Measurements from ENCODE around the gene SLCO3A1. TPM values are rescaled to one million over a fixed set of nuclear protein-coding genes. Genes with fewer than 3 reads are reported as not detected.

Gene SLCO3A1
- total and polyA plus RNA-seq, 12 donors, result 1.8 to 26.6 (median 17.2) TPM

- DNase-seq, result no peak
- intact Hi-C loops (cut with DNase I), result no loop called here
- no peak for TF ChIP-seq POLR2A (IDR thresholded peaks at IDR 0.05)
- no peak for TF ChIP-seq CTCF (IDR thresholded peaks at IDR 0.05)
- Histone ChIP-seq H3K36me3 (replicated peaks in 1 of 2) (no peaks in the 10 kb centered on the region), H3K27me3 (no peaks in the 10 kb centered on the region), H3K4me1 (replicated peaks in 1 of 2) (peaks cover 0 to 32% of the 10 kb centered on the region in 2 donors), H3K4me3 (no peak overlapping the region), H3K27ac (no peak overlapping the region), H3K9me3 (replicated peaks in 1 of 3) (no peaks in the 10 kb centered on the region)
- 80 to 85% (median 81%) methylated on average over 4 of the region's 4 CpGs for WGBS, 4 donors
These were observed 96.5 kb downstream of the SLCO3A1 start for GRCh38 chr15:91950054-91950453.

- Histone ChIP-seq H3K36me3 (replicated peaks in 1 of 2) (no peaks in the 10 kb centered on the region), H3K9me3 (replicated peaks in 1 of 3) (no peaks in the 10 kb centered on the region), H3K4me1 (replicated peaks in 1 of 2) (peaks cover 0 to 30% of the 10 kb centered on the region in 2 donors), H3K27ac (no peak overlapping the region), H3K27me3 (no peaks in the 10 kb centered on the region), H3K4me3 (no peak overlapping the region)
- intact Hi-C loops (cut with DNase I), result no loop called here
- no peak for DNase-seq
- no peak for TF ChIP-seq POLR2A (IDR thresholded peaks at IDR 0.05)
- TF ChIP-seq CTCF (IDR thresholded peaks at IDR 0.05), result no peak
- 80 to 89% (median 84%) methylated on average over 2 of the region's 2 CpGs for WGBS, 4 donors
These were observed 97.3 kb downstream of the SLCO3A1 start for GRCh38 chr15:91950631-91951329.

GRCh38 chr15:91952216-91952615, 98.7 kb downstream of the SLCO3A1 start:
- H3K36me3 ChIP-seq (replicated peaks in 1 of 2), result no peaks in the 10 kb centered on the region
- no peaks in the 10 kb centered on the region for H3K27me3 ChIP-seq
- H3K27ac ChIP-seq, result no peak overlapping the region
- no peak overlapping the region for H3K4me3 ChIP-seq
- no peak for DNase-seq
- no peaks in the 10 kb centered on the region for H3K9me3 ChIP-seq (replicated peaks in 1 of 3)
- TF ChIP-seq POLR2A (IDR thresholded peaks at IDR 0.05) (no peak), CTCF (IDR thresholded peaks at IDR 0.05) (no peak)
- intact Hi-C loops (cut with DNase I), result no loop called here
- H3K4me1 ChIP-seq (replicated peaks in 1 of 2), result peaks cover 0 to 24% of the 10 kb centered on the region in 2 donors
- 91 to 100% (median 94%) methylated on average over 1 of the region's 1 CpG for WGBS, 4 donors

GRCh38 chr15:91953432-91953831, 99.9 kb downstream of the SLCO3A1 start:
- intact Hi-C loops (cut with DNase I), result no loop called here
- 84 to 96% (median 92%) methylated on average over 7 of the region's 7 CpGs for WGBS, 4 donors
- no peaks in the 10 kb centered on the region for H3K36me3 ChIP-seq (replicated peaks in 1 of 2)
- no peak for DNase-seq
- H3K9me3 ChIP-seq (replicated peaks in 1 of 3), result no peaks in the 10 kb centered on the region
- TF ChIP-seq POLR2A (IDR thresholded peaks at IDR 0.05), result no peak
- no peak for TF ChIP-seq CTCF (IDR thresholded peaks at IDR 0.05)
- no peak overlapping the region for H3K27ac ChIP-seq
- H3K4me3 ChIP-seq, result no peak overlapping the region
- H3K4me1 ChIP-seq (replicated peaks in 1 of 2), result peaks cover 0 to 11% of the 10 kb centered on the region in 2 donors
- no peaks in the 10 kb centered on the region for H3K27me3 ChIP-seq

Data from adrenal gland (tissue), 12 donors.